Right lobe of liver (tissue), 6 donors: ENCODE results near the gene SLC2A1. TPM values are rescaled to one million over a fixed set of nuclear protein-coding genes. Genes with fewer than 3 reads are reported as not detected.

Experiments used
- ATAC-seq, 4 donors: fragments of 200-7000 bp; cut with Tn5 transposase; one replicate each; pipeline ENCODE4 v1.9.1; 2020; ENCODE audit warnings: mild to moderate bottlenecking in 4 of 4, moderate library complexity in 4 of 4
- DNase-seq, 3 donors: peaks; one replicate each; pipeline ENCODE4 v3.0.0-alpha.2; 2020
- H3K27ac ChIP-seq, 3 donors: fragments of 200-600 bp; one replicate each; pipeline ENCODE4 v1.8.0; 2022
- H3K27me3 ChIP-seq, 2 donors: fragments of 200-600 bp; one replicate each; pipeline ENCODE4 v1.8.0; 2022
- H3K36me3 ChIP-seq, 4 donors: fragments of 200-600 bp; sonication (generic) in 1 of 4; one replicate each; pipeline versions ENCODE4 v1.5.1 to v1.8.0; 2017 to 2022; ENCODE audit warnings: control low read depth in 1 of 4
- H3K4me1 ChIP-seq, 4 donors: fragments of 200-600 bp; sonication (generic) in 1 of 4; one replicate each; pipeline versions ENCODE4 v1.5.1 to v1.8.0; 2017 to 2022; ENCODE audit warnings: control low read depth in 1 of 4
- H3K4me3 ChIP-seq, 3 donors: fragments of 200-600 bp; one replicate each; pipeline ENCODE4 v1.8.0; 2022
- H3K9me3 ChIP-seq, 4 donors: fragments of 200-600 bp; sonication (generic) in 1 of 4; one replicate each; pipeline versions ENCODE4 v1.5.1 to v1.8.0; 2017 to 2022; ENCODE audit warnings: control low read depth in 1 of 4
- CTCF ChIP-seq, 4 donors: fragments of 200-600 bp in 3 of 4; fragments of 450-650 bp in 1 of 4; IDR thresholded peaks; one replicate each; pipeline versions ENCODE4 v1.5.1 to v1.8.0; 2016 to 2022; ENCODE audit warnings: antibody characterized with exemption in 4 of 4, mild to moderate bottlenecking in 2 of 4
- POLR2A ChIP-seq: fragments of 450-650 bp; IDR thresholded peaks from one replicate; pipeline ENCODE4 v1.6.1; 2017; ENCODE audit warnings: antibody characterized with exemption, mild to moderate bottlenecking
- WGBS: methylation state at CpG from one replicate; pipeline ENCODE4 v1.1.6; 2018; ENCODE audit warnings: low coverage, low lambda C conversion rate; ENCODE audit not compliant: insufficient coverage; ENCODE audit errors: missing lambda C conversion rate; 5-methylcytosine and 5-hydroxymethylcytosine counted together
- intact Hi-C, 2 donors: fragments of 100-400 bp; cut with DNase I; formaldehyde crosslinking; loops; one replicate each; pipeline versions ENCODE4 v1.11.2 to v1.14.1; 2022
- total RNA-seq, 6 experiments: library from RNA; depleted of rRNA in 2 of 6; stranded (reverse); fragments of >200 nt in 2 of 6; fragmentation: NEBNext Ultra II Directional in 3 of 6; extraction: Animal tissue kit (Norgen Biotek cat#: 25700) in 3 of 6; gene quantifications; one replicate each; pipeline versions ENCODE4 v1.1.0 to v1.2.4, GENCODE V29; 2016 to 2023
- donor health status: DM: no; HTN: yes; CAD: no.
- donor health status: DM: no; HTN: no; CAD: no.
- donor health status: DM: no; HTN: no; CAD: no.
- donor health status: DM: no; HTN: yes; CAD: no.
- donor health status: DM: no; HTN: yes; CAD: no.

SLC2A1 gene
- total RNA-seq, 6 experiments from 2014 or later: 0.74 to 34.3 (median 5.8) TPM

GRCh38 chr1:42964044-42964812 is 5.6 kb upstream of the SLC2A1 start:
- H3K27ac ChIP-seq: no peak overlapping the region
- no peak overlapping the region for H3K4me3 ChIP-seq
- peaks cover 0 to 4% (median 0%) of the 10 kb centered on the region in 4 donors for H3K4me1 ChIP-seq
- no peak for TF ChIP-seq POLR2A
- H3K36me3 ChIP-seq: no peaks in the 10 kb centered on the region
- DNase-seq (no peak), ATAC-seq (no peak)
- intact Hi-C loops: no loop called here
- H3K27me3 ChIP-seq: no peaks in the 10 kb centered on the region
- 68% methylated on average over 10 of the region's 19 CpGs for WGBS
- H3K9me3 ChIP-seq: no peaks in the 10 kb centered on the region

DNA sequence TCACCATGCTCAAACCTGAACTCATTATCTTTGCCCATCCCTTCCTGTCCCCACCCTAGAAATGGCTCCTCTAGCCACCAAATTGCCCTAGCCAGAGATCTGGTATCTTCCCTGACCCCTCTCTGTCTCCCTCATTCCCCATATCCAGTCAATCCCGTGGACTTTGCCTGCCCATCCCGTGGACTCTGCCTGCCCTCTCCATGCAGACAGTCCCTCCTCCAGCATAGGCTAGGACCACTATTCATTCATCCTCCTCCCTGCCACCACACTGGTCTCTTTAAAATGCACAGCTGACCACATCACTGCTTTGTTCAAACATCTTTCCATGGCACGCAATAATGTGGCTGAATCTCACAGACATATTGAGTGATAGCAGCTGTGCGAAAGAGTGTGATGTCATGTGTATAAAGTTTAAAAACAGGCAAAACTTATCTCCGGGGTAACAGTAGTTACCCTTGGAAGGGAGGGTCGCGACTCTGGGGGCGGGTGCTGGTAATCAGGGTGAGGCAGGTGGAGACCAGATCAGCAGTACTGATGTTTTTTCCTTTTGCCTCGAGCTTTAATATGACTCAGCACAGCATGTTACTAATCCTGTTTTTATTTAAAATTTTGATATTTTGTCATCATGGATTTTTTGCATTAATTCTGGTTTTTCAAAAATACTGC is 4.8 kb upstream of the SLC2A1 start:
- ATAC-seq: no peak
- Histone ChIP-seq H3K4me3 (no peak overlapping the region), H3K27ac (no peak overlapping the region), H3K9me3 (no peaks in the 10 kb centered on the region), H3K27me3 (no peaks in the 10 kb centered on the region), H3K4me1 (peaks cover 0 to 7% (median 0%) of the 10 kb centered on the region in 4 donors), H3K36me3 (no peaks in the 10 kb centered on the region)
- no peak for DNase-seq
- TF ChIP-seq CTCF (IDR thresholded peaks at IDR 0.05): no peak
- WGBS: 15% methylated on average over 9 of the region's 9 CpGs
- intact Hi-C loops: no loop called here

GRCh38 chr1:42962641-42963377 is 4.1 kb upstream of the SLC2A1 start:
- 24% methylated on average over 5 of the region's 13 CpGs for WGBS

DNA sequence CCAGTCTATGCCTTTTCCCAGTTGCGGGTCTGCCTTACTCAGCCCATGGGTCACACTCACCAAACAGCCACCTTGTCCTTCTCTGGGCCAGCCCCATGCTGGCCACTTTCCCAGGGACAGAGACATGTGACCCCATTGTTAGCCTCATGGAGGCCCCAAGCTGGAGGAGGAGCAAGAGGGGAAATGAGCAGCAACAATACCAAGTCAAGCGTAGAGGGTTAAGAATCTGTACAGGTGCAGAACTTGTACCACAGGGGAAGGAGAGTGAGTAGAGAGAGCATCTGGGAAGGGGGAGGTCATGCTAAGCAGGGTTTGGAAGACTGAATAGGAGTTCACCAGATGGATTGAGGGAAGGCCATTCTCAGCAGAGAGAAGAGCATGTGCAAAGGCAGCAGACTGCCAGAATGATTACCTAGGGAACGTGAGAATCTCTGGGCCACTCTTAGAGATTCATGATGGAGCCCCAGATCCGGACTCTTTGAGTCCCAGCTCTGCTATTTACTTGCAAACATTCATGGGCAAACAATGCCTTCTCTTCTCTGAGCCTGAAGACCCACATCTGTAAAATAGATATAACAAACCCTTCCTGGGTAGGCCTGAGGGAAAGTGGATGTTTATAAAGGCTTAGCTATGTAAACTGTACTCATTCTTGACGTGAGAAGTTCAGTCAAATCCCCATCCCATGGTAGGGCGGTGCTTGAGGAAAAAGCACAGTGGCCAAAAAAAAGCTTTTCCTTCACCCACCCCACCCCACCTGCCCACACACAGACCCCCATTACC is 2.8 kb upstream of the SLC2A1 start:
- ATAC-seq (no peak), DNase-seq (no peak)
- Histone ChIP-seq H3K36me3 (no peaks in the 10 kb centered on the region), H3K27me3 (no peaks in the 10 kb centered on the region), H3K4me3 (no peak overlapping the region), H3K4me1 (peaks cover 0 to 14% (median 0%) of the 10 kb centered on the region in 4 donors), H3K9me3 (no peaks in the 10 kb centered on the region), H3K27ac (no peak overlapping the region)
- WGBS: 91% methylated on average over 3 of the region's 6 CpGs
- TF ChIP-seq POLR2A (no peak), CTCF (IDR thresholded peaks at IDR 0.05) (no peak)
- intact Hi-C loops: no loop called here

More at GRCh38 chr1:42962641-42963377, 4.1 kb upstream of the SLC2A1 start:
- TF ChIP-seq POLR2A: no peak
- no peak for TF ChIP-seq CTCF (IDR thresholded peaks at IDR 0.05)
- DNase-seq (peak in 1 of 3 donors; percentile 39), ATAC-seq (no peak)
- Histone ChIP-seq H3K4me1 (peaks cover 0 to 7% (median 0%) of the 10 kb centered on the region in 4 donors), H3K27ac (no peak overlapping the region), H3K27me3 (no peaks in the 10 kb centered on the region), H3K4me3 (no peak overlapping the region), H3K9me3 (no peaks in the 10 kb centered on the region), H3K36me3 (no peaks in the 10 kb centered on the region)
- intact Hi-C loops: no loop called here
